ENCODE data around the gene FOXJ3.

DNA sequence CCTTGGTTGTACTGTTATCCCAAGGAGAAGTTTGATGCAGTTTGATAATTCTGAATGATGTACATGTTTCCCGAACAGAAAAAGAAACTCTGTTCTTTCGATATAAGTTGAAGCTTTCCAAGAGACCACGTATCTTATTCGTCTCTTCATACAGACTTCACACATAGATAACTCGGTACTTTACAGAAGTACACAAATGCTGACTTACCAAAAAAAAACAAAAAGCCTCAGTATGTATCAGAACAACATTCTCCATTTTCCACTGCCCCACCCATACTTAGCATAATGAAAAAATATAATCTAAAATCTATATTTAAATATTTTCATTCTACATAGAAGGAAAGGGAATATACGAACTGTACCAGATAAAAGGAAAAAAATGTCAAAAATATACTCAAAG lies 2.2 kb downstream of the FOXJ3 start:
- TF ChIP-seq CTCF (IDR thresholded peaks at IDR 0.05) (no peak), POLR2A (IDR thresholded peaks at IDR 0.05) (no peak), EP300 (IDR thresholded peaks at IDR 0.05) (no peak)
